ENCODE results near the gene SGPL1.
A peak's percentile ranks its signal among the peaks of the same experiment; 100 is the strongest.
"Not testable (repeated sequence)": the region's sequence is repeated elsewhere in the genome, so short reads cannot be mapped to it uniquely, and the experiment has no call there.

Gene SGPL1

DNA sequence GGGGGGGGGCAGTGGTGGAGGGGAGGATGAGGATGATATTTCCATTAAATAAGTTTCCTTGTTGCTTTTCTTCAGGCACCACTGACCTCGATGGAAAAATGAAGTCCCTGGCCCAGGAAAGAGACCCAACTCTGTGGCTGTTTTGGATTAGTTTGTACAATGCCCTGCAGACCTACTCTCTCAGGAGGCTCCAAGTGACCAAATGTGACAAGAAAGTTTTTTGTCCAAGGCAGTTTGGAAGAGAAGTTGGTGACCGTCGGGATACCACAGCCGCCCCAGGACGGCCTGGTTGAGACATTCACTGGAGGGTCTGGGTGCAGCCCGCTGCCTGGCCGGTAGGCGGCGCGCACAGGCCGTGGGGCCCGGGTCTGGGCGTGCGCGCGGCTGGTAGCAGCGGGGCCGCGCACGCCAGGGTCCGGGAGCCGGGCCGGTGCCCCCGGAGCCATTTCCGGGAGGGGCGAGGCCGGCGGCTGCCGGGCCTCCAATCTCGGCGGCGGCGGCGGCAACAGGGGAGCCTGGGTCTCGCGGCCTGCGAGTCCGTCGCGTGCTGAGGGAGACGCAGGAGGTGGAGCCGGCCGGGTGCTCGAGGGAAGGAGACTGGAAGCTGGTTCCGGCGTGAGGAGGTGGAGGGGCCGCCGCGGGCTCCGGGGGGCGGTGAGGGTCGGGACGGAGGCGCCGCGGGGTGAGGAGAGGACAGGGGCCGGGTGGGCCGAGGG is at the start of gene SGPL1:
Gene SGPL1 (plus strand): TSS at position 445 of the 716 bp plus-strand sequence. CDS start 906 bp downstream, outside the sequence.
- peak; percentile 72 to 80 for DNase-seq (ENCODE audit: low read depth in 2 of 2)

DNA sequence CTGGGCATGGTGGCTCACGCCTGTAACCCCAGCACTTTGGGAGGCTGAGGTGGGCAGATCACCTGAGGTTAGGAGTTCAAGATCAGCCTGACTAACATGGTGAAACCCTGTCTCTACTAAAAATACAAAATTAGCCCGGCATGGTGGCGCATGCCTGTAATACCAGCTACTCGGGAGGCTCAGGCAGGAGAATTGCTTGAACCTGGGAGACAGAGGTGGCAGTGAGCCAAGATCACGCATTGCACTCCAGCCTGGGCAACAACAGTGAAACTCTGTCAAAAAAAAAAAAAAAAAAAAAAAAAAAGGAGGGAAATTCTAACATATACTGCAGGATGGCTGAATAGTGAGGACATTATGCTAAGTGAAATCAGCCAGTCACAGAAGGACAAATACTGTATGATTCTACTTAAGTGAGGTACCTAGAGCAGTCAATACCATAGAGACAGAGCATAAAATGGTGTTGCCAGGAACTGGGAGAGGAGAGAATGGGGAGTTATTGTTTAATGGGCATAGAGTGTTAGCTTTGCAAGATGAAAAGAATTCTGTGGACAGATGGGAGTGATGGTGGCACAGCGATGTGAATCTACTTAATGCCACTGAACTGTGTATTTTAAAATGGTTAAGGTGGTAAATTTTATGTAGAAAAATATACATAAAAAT is 47.6 kb upstream of the SGPL1 start:
- DNase-seq (ENCODE audit: low read depth in 2 of 2): not testable (repeated sequence)

DNA sequence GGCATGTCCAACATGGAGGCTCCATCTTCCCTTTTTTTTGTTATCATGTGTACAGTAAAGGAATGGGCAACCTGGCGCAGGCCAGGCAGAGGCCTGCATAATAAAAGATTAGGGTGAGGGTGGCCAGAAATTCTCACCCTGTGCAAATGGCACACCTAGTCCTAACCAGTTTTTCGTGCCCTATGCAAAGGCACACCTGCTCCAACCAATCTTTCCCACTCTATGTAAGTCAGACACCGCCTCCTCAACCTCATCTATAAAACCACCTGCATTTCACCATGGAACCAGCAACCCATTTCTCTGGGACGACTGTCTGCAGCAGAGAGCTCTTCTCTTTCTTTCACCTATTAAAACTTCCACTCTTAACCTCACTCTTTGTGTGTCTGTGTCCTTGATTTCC is 46.6 kb upstream of the SGPL1 start:
- no peak for DNase-seq (ENCODE audit: low read depth in 2 of 2)

DNA sequence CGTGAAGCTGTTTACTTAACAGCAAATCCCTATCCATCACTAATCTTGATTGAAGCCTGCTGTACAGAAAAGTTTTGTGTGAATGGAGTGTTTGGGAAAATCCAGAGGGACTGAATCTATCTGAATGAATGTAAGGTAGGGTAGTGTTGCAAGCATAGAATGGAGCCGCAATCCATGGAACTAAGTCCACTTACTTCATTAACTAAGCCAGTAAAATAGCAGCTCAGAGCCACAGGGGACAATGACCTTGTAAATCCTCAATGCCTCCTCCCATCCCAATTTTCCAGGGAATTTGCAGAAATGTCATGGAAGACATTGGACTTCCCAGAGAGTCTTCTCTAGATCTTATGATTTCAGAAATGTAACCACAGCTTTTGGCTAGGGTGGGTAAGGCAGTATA is 45.7 kb upstream of the SGPL1 start:
- no peak for DNase-seq (ENCODE audit: low read depth in 2 of 2)

DNA sequence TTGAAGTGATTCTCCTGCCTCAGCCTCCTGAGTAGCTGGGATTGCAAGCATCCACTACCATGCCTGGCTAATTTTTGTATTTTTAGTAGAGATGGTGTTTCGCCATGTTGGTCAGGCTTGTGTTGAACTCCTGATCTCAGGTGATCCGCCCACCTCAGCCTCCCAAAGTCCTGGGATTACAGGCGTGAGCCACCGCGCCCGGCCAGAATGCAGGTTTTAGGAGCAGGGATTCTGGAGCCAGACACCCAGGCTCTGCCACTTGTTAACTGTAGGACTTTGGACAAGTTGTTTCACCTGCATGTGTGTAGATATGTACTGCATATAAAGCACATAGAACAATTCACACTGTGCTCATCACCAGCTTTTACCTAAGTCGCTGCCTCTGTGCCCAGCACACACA is 45.2 kb upstream of the SGPL1 start:
- DNase-seq (ENCODE audit: low read depth in 2 of 2): not testable (repeated sequence)

GRCh38 chr10:70771311-70772194 is 44.2 kb upstream of the SGPL1 start:
- DNase-seq (ENCODE audit: low read depth in 2 of 2): no peak

DNA sequence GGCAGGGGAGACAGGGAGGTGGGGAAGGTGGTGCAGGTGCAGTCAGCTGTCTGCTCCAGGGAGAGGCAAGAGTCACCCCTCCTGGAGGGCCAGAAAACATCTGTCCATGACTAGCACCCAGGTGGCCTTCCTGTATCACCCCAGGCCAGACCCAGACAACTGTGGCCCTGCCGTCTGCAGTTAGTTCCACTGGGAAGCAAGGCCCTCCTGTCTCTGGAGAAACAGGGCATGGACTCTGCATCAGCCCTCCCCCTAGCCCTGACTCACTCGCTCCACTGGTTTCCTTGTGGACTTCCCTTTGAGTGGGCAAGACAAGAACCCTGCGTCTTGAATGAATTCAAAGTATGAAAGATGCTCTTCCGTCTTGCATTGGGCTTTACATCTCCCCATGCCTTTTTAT is 43.1 kb upstream of the SGPL1 start:
- DNase-seq (ENCODE audit: low read depth in 2 of 2): no peak

DNA sequence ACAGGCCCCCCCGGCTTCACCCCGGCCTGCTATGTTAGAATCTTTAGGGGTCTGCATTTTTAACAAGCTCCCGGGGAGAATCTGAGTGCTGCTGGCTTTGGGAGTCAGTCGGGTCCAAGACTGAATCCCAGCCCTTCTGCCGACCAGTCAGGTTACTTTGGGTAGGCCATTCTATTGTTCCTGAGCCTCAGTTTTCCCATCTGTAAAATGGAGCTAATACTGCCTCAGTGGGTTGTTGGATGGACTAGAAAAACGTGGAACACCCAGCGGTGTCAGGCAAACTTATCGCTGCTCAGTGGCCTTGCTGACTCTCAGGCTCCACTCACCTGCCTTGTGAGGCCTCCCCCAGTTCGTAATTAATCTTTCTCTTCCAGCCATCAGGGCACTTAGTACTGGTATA is 42.3 kb upstream of the SGPL1 start:
- no peak for DNase-seq (ENCODE audit: low read depth in 2 of 2)

GRCh38 chr10:70773965-70774809 is 41.6 kb upstream of the SGPL1 start:
- DNase-seq (ENCODE audit: low read depth in 2 of 2): no peak

DNA sequence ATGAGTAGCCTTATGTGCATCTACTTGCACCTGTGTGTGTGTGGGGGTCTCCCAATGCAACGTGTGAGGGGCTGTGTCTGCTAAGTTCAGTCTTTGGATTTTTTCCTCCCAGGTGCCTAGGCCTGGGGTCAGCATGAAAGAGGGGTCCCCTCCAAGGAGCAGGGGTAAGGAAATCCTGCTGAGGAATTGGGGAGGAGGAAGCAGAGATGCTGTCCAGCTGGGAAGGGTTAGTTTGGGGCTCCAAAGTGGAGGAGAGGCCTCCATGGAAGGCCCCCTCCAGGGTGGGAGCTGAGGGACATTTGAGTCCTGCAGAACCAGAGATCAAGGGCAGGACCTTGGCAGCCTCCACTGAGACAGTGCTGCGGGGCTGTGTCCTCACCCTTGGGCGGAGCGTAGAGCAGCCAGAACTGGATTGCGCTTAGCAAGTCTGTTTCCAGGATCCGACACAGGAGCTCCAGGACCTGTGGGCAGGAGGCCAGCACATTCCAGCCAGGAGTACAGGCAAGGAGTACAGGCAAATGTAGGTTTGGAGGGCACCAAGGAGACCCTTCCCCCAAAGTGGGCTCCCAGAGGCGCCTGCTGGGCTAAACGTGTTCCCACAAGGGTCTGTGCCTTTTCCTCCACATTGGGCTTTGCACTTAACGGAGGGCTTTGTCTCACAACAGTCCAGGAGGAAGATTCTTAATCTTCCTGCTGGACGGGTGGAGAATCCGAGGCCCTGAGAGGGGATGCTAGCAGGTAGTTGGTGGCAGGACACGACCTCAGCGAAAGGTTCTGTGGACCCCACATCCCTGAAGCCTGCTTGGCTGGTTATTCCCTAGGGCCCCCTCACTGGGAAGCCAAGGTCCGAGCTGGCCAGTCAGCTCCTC is 40.7 kb upstream of the SGPL1 start:
- no peak for DNase-seq (ENCODE audit: low read depth in 2 of 2)

DNA sequence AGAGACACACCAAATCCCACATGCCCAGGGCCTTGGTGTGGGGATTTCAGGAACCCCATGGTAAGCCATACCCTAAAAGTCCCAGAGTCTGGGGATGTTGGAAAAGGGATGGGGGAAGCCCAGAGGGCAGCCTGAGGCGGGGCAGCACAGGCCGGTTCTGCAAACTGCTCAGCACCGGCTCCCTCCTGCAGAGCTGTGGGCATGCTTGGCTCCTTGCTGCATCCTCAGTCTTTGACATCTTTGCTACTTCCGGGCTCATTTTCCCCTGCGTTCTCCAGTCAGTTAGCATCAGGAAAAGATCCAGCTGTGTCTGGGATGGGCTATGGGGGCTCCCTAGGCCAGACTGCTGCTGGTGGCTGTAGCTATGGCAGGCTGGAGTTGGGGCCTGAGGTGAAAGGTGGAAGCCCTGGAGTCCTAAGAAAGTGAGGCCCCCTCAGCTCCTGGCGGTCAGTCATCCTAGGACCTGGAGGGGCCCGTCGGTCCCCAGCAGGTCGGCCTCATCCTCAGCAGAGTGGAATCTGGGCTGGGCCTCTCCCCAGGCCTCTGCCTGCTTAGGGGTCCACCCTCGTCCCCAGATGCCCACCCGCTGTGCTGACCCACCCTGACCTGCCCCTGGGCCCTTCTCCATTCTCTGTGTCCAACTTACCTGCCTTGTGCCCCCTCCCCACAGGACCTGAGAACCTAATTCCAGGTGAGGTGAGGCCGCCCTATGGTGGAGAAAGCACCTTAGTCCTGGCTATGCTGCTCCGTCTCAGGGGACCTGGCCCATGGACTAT is 39.9 kb upstream of the SGPL1 start:
- no peak for DNase-seq (ENCODE audit: low read depth in 2 of 2)

DNA sequence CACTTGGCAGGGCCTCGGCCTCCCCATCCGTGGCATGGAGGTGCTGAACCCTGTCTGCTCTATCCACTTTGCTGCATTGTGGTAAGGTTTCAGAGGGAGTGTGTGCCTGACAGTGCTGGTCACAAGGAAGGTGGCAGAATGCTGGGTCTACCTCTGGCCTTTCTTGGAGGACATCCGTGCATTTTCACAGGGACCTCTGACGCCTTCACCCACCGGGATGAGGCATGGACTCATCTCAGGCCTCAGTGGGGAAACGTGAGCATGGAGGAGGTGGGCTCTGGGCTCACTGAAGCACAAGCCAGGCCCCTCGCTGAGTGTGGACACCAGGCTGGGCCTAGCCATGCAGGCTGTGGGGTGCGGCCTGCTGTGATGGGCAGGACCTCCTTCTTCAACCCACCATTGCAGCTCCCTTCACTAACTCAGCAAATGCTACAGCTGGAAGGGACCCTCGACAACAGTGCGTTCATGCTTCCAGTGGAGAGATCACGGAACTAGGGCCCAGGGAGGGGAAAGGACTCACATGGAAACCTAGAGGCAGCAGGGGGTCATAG is 39.2 kb upstream of the SGPL1 start:
- no peak for DNase-seq (ENCODE audit: low read depth in 2 of 2)

DNA sequence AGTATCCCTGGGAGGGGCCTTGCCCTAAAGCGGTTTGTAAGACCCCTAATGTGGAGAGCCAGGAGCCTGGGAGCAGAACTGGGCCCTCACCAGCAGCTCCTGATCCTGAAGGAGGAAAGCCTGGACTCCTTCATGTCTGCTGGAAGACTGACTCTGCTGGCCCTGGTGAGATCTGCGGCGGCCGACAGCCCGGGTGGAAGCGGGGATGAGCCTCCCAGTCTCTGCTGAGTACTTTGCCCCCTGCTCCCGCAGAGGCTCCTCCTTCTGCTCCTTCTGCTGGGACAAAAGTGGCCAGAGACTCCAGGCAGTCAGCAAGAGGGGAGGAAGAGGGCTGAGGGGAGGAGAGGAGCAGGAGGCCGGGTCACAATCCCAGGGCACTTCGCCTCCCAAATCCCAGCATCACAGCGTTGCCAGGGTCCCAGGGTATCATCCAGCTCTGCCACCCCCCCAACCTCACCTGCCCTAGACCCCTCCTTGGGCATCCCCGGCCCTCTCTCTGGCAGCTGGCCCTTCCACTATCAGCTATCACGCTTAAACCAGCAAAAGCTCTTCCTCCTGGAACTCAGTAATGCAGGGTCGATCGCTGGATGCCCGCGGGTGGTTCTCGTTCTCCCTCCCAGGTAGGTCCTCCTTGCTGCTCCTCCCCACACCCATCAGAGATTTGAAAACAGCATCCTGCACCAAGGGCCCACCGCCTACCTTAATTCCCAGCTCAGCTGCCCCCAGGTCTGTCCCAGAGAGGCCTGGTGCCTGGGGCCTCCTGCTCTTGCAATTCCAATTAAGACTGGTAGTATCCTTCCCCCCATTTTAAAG is 38.5 kb upstream of the SGPL1 start:
- DNase-seq (ENCODE audit: low read depth in 2 of 2): no peak

DNA sequence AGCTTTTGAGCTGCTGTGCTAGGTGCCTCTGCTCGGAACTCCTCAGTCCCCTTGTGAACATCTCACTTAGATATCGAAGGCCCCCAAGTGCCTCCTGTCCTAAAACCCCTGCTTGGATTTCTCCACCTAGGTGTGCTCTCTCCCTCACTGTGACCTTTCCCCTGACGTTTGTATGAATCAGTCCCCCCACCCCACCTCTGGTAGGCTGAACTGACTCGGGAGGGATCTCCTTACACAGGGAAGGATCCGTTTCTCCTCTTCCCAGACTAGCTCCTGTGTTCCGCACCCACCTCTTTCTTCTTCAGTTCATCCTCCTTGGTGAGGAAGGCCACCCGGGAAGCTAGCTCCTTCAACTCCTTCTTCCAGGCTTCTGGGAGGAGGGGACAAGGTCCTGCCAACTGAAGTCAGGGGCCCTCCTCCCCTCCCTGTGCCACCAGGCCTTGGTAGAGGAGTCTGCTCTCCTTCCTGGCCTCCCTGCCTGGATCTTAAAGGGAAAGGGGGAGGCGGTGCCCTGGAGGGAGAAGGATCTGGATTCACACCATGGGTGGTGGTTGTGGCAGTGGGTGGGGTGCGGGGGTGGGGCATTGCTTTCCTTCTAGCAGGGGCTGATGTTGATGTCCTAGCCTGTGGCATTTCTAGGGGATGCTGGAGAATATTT is 37.4 kb upstream of the SGPL1 start:
- no peak for DNase-seq (ENCODE audit: low read depth in 2 of 2)

DNA sequence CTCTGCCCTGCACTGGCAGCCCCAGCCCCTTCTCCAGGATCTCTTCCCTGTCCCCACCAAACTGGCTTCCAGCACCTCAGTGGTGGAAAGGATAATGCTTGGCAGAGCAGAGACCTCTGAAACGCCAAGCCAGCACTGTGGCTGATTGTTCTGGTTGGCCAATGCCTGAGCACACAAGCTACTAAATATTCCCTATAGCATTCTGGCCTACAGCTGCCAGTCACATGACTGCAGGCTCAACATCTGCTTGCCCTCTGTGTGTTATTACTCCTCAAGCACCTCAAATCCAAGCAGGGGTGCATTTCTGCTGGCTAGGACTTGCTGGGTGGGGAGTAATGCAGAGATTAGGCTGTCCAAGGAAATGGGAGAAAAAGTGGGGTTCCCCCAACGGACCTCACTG is 36.7 kb upstream of the SGPL1 start:
- no peak for DNase-seq (ENCODE audit: low read depth in 2 of 2)

- no peak for DNase-seq (ENCODE audit: low read depth in 2 of 2)
These were observed 36.0 kb upstream of the SGPL1 start for GRCh38 chr10:70779511-70780369.

DNA sequence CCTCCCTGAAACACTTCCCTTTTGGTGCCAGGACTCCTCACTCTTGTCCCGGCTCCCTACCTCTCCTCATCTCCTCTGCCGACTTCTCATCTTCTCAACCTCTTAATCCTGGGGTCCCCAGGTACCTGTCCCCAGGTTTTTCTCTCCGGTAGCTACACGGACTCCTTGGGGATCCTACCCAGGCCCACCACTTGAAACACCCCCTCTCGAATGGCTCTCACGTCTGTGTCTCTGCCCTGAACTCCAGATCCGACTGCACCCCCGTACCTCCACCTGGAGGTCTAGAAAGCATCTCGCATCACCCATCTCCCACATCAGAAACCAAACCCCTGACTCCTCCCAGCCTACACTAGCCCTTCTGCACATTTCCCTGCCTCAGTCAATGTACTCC is 35.4 kb upstream of the SGPL1 start:
- DNase-seq (ENCODE audit: low read depth in 2 of 2): no peak
